ENCODE data around the gene FAM222A.

FAM222A gene

DNA sequence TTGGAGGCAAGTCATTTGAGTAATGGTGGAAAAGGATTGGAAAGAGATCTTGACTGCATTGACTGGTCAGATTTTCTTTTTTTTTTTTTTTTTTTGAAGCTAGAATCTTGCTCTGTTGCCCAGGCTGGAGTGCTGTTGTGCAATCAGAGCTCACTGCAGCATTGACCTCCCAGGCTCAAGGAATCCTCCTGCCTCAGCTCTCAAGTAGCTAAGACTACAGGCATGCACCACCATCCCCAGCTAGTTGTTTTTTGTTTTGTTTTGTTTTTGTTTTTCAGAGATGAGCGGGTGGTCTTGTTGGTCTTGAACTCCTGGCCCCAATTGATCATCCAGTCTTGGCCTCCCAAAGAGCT lies 30.9 kb upstream of the FAM222A start:
- no peak for DNase-seq (ENCODE audit: low read depth)
- no peak overlapping the region for H3K4me3 ChIP-seq (ENCODE audit: low read length)
- TF ChIP-seq, protein P1, sequence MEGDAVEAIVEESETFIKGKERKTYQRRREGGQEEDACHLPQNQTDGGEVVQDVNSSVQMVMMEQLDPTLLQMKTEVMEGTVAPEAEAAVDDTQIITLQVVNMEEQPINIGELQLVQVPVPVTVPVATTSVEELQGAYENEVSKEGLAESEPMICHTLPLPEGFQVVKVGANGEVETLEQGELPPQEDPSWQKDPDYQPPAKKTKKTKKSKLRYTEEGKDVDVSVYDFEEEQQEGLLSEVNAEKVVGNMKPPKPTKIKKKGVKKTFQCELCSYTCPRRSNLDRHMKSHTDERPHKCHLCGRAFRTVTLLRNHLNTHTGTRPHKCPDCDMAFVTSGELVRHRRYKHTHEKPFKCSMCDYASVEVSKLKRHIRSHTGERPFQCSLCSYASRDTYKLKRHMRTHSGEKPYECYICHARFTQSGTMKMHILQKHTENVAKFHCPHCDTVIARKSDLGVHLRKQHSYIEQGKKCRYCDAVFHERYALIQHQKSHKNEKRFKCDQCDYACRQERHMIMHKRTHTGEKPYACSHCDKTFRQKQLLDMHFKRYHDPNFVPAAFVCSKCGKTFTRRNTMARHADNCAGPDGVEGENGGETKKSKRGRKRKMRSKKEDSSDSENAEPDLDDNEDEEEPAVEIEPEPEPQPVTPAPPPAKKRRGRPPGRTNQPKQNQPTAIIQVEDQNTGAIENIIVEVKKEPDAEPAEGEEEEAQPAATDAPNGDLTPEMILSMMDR (conservative IDR thresholded peaks at IDR 0.05; ENCODE audit: low read length): no peak

DNA sequence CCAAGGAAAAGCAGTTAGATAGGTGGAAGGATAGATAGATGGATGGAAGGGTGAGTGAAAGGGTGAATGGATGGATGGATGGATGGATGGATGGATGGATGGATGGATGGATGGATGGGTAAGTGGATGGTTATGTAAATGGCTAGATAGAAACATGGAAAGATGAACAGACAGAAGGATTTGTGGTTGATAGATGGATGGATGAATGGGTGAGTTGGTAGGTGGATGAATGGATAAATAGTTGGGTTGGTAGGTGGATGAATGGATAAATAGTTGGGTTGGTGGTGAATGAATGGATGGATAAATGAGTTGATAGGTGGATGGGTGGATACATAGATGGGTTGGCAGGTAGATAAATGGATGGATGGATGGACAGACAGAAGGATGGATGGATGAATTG lies 30.3 kb upstream of the FAM222A start:
- H3K4me3 ChIP-seq (ENCODE audit: low read length): no peak overlapping the region
- TF ChIP-seq, protein P1 (conservative IDR thresholded peaks at IDR 0.05; ENCODE audit: low read length): no peak
- no peak for DNase-seq (ENCODE audit: low read depth)

DNA sequence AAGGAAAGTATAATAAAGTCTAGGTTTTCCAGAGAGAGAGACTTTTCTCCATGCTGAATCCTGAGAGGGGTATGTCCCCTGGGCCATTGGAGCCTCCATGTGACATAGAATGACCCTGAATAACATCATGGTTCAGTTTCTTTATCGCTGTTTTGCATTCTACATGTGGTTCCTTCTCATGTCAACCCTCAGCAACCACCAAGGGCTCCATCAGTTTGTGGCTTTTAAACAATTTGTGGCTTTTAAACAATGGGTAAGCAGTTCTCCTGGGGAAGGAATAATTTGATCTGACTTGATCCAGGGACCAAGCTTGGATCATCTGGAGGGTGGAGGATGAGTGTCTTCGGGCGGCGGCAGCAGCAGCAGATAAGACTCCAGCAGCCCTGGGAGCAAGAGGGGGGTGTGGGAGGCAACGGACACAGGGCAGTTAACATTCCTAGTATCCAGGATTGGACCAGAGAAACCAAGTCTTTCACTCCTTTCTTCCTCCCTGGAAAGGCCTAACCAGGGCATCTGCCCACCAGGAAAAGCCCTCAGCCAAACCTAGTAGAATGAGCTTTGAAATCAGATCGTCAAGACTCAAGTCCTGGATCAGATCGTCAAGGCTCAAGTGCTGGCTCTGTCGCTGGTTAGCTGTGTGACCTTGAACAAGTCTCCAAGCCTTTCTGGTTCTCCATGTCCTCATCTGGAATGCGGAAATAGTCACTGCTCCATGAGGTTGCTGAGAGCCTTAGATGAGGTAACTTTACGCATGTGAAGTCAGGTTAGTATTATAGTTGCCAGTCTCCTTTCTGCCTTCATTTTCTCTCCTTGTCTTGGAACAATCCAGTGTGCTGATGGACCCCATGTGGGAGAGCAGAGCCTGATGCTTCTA lies 27.8 kb upstream of the FAM222A start:
- TF ChIP-seq, protein P1 (conservative IDR thresholded peaks at IDR 0.05; ENCODE audit: low read length): no peak
- no peak for DNase-seq (ENCODE audit: low read depth)
- H3K4me3 ChIP-seq (ENCODE audit: low read length): no peak overlapping the region

- TF ChIP-seq, protein P1 (conservative IDR thresholded peaks at IDR 0.05; ENCODE audit: low read length): no peak
- no peak for DNase-seq (ENCODE audit: low read depth)
- H3K4me3 ChIP-seq (ENCODE audit: low read length): no peak overlapping the region
Measured at GRCh38 chr12:109686523-109686922, 27.1 kb upstream of the FAM222A start.

- H3K4me3 ChIP-seq (ENCODE audit: low read length): no peak overlapping the region
- DNase-seq (ENCODE audit: low read depth): no peak
- TF ChIP-seq, protein P1 (conservative IDR thresholded peaks at IDR 0.05; ENCODE audit: low read length): no peak
Measured at GRCh38 chr12:109687250-109687649, 26.4 kb upstream of the FAM222A start.

DNA sequence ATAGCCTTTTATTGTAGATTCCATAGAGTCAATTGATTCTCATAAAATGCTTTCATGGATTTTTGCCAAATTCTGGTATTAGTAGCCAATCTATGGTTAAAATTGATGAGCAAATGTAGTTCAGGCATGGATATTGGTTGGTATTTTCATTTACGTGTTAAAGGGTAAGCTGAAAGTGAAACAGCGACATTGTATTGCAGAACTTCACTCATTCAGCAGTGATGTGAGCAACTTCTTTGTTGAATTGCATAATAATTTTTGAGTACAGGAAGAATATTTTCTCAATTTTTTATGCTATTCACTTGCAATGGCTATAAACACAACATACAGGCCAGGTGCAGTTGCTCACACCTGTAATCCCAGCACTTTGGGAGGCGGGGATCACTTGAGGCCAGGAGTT lies 24.2 kb upstream of the FAM222A start:
- TF ChIP-seq, protein P1 (conservative IDR thresholded peaks at IDR 0.05; ENCODE audit: low read length): no peak
- DNase-seq (ENCODE audit: low read depth): no peak
- H3K4me3 ChIP-seq (ENCODE audit: low read length): no peak overlapping the region

DNA sequence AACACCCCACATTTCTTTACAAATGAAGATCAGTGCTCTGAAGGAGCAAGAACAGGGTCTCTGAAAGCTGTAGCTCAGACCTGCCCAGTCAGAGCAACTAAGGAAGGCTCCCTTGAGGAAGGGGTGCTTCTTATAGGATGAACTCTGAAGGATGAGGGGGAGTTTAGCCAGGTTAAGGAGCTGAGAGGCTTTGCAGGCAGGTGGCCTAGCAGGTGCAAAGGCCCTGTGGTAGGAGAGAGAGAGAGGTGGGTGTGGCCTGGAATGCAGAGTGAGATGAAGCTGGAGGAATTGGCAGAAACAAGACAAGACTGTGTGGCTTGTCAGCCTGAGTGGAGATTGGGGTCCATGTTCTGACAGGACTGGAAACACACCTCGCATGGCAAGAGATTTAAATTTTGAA lies 20.5 kb upstream of the FAM222A start:
- H3K4me3 ChIP-seq (ENCODE audit: low read length): no peak overlapping the region
- TF ChIP-seq, protein P1 (conservative IDR thresholded peaks at IDR 0.05; ENCODE audit: low read length): no peak
- DNase-seq (ENCODE audit: low read depth): no peak

All from AG10803 (cell line).